ENCODE results near the gene TRIML2.
"Not testable (repeated sequence)": the region's sequence is repeated elsewhere in the genome, so short reads cannot be mapped to it uniquely, and the experiment has no call there.

- TF ChIP-seq CTCF, POLR2A (IDR thresholded peaks at IDR 0.05): not testable (repeated sequence)
Measured at GRCh38 chr4:188045461-188045860, 63.9 kb downstream of the TRIML2 start.

All from right lobe of liver (tissue), 4 donors.